ENCODE results near the gene ATP7B.

GRCh38 chr13:52006523-52007245 lies 4.6 kb downstream of the ATP7B start:
- TF ChIP-seq CTCF (IDR thresholded peaks at IDR 0.05) (no peak), POLR2A (IDR thresholded peaks at IDR 0.05) (no peak), POLR2AphosphoS5 (IDR thresholded peaks at IDR 0.05) (no peak), EP300 (IDR thresholded peaks at IDR 0.05; ENCODE audit: low read depth) (no peak)

Measured in transverse colon (tissue), 4 donors.